Lung (tissue), 12 donors: ENCODE data around the gene CACNA1C. TPM values are rescaled to one million over a fixed set of nuclear protein-coding genes. Genes with fewer than 3 reads are reported as not detected.
"Not testable (repeated sequence)": the region's sequence is repeated elsewhere in the genome, so short reads cannot be mapped to it uniquely, and the experiment has no call there.

Experiments
- ATAC-seq: fragments of 200-7000 bp; cut with Tn5 transposase; one replicate; pipeline ENCODE4 v1.9.1; 2020; ENCODE audit warnings: moderate number of reproducible peaks; ENCODE audit not compliant: insufficient read depth, low FRiP score
- DNase-seq, 3 donors: peaks; one replicate each; pipeline ENCODE4 v3.0.0-alpha.2; 2013 to 2017
- H3K27ac ChIP-seq, 2 donors: one replicate each; pipeline ENCODE4 v1.5.1; 2013; ENCODE audit warnings: mild to moderate bottlenecking in 2 of 2, moderate library complexity in 2 of 2, control low read depth in 1 of 2, inconsistent platforms in 1 of 2, low read depth in 1 of 2, low read length in 1 of 2
- H3K27me3 ChIP-seq, 3 donors: one replicate each; pipeline ENCODE4 v1.5.1; 2013; ENCODE audit warnings: low read length in 2 of 3; ENCODE audit not compliant: control insufficient read depth in 3 of 3, insufficient read depth in 3 of 3
- H3K36me3 ChIP-seq, 4 donors: one replicate each; pipeline ENCODE4 v1.5.1; 2013; ENCODE audit warnings: low read length in 4 of 4, mild to moderate bottlenecking in 1 of 4, moderate library complexity in 1 of 4; ENCODE audit not compliant: control insufficient read depth in 4 of 4, insufficient read depth in 4 of 4
- H3K4me1 ChIP-seq, 5 donors: one replicate each; pipeline ENCODE4 v1.5.1; 2013; ENCODE audit warnings: low read length in 5 of 5, mild to moderate bottlenecking in 2 of 5, moderate library complexity in 1 of 5; ENCODE audit not compliant: control insufficient read depth in 5 of 5, insufficient read depth in 5 of 5
- H3K4me3 ChIP-seq: one replicate; pipeline ENCODE4 v1.5.1; 2013; ENCODE audit warnings: mild to moderate bottlenecking, control low read depth, moderate library complexity
- H3K9ac ChIP-seq, 2 donors: one replicate each; pipeline ENCODE4 v1.5.1; 2013; ENCODE audit warnings: low read length in 2 of 2, control low read depth in 1 of 2; ENCODE audit not compliant: insufficient read depth in 1 of 2
- H3K9me3 ChIP-seq, 4 donors: one replicate each; pipeline ENCODE4 v1.5.1; 2013; ENCODE audit warnings: low read length in 3 of 4, mild to moderate bottlenecking in 1 of 4, moderate library complexity in 1 of 4; ENCODE audit not compliant: control insufficient read depth in 4 of 4, insufficient read depth in 3 of 4
- CTCF ChIP-seq: IDR thresholded peaks from 2 replicates; pipeline ENCODE4 v1.5.1; 2012; ENCODE audit warnings: mild to moderate bottlenecking; ENCODE audit errors: control extremely low read depth, extremely low read depth
- WGBS, 2 donors: extraction: QIAGEN DNeasy Blood & Tissue Kit; methylation state at CpG; one replicate each; pipeline ENCODE4 v1.1.7; 2013; 5-methylcytosine and 5-hydroxymethylcytosine counted together
- polyA plus RNA-seq, 2 donors: library from polyadenylated mRNA; stranded (reverse); fragments of 200-250 nt; gene quantifications; one replicate each; pipeline ENCODE4 v1.2.1, GENCODE V29; 2013
- total RNA-seq, 2 donors: library from RNA; depleted of rRNA in 1 of 2; stranded (reverse); fragments of >200 nt in 1 of 2; gene quantifications; one replicate each; pipeline ENCODE4 v1.2.1, GENCODE V29; 2014 to 2021
- donor health status: control.
- donor health status: control.
- donor health status: Bipolar disorder and iron deficiency.
- donor health status: healthy.
- donor health status: DM: yes; HTN: yes; CAD: no.

The CACNA1C gene
- total and polyA plus RNA-seq, 4 donors, result 3.2 to 17.5 (median 7.5) TPM

- no peak overlapping the region for H3K4me3 ChIP-seq
- H3K4me1 ChIP-seq, result no peaks in the 10 kb centered on the region
- ATAC-seq (no peak), DNase-seq (peak; percentile 22 to 46 (median 43))
- H3K9me3 ChIP-seq, result peaks cover 0 to 2% (median 0%) of the 10 kb centered on the region in 4 donors
- no peaks in the 10 kb centered on the region for H3K36me3 ChIP-seq
- no peak for TF ChIP-seq CTCF
- no peak overlapping the region for H3K27ac ChIP-seq
- WGBS, 2 donors, result 50 to 64% methylated on average over 11 of the region's 11 CpGs
- no peak overlapping the region for H3K9ac ChIP-seq
- peaks cover 0 to 10% (median 2%) of the 10 kb centered on the region in 3 donors for H3K27me3 ChIP-seq
Observed at GRCh38 chr12:2739832-2740641, 687.2 kb downstream of the CACNA1C start.

GRCh38 chr12:2742037-2742436, 689.2 kb downstream of the CACNA1C start:
- not testable (repeated sequence) for H3K27me3 ChIP-seq, H3K9ac ChIP-seq, H3K36me3 ChIP-seq, DNase-seq, H3K4me1 ChIP-seq, H3K27ac ChIP-seq, H3K4me3 ChIP-seq, H3K9me3 ChIP-seq, ATAC-seq
- WGBS, 2 donors, result 68% methylated on average over 8 to 10 of the region's 10 CpGs

GRCh38 chr12:2743478-2743877, 690.7 kb downstream of the CACNA1C start:
- H3K27me3 ChIP-seq, result peaks cover 0 to 3% (median 2%) of the 10 kb centered on the region in 3 donors
- WGBS, 2 donors, result 84 to 97% methylated on average over 6 of the region's 6 CpGs
- no peak for DNase-seq
- no peaks in the 10 kb centered on the region for H3K36me3 ChIP-seq
- no peak overlapping the region for H3K27ac ChIP-seq
- H3K4me1 ChIP-seq, result no peaks in the 10 kb centered on the region
- H3K9ac ChIP-seq, result no peak overlapping the region
- TF ChIP-seq CTCF, result no peak
- ATAC-seq, result no peak
- H3K4me3 ChIP-seq, result no peak overlapping the region
- H3K9me3 ChIP-seq, result peaks cover 0 to 2% (median 0%) of the 10 kb centered on the region in 4 donors

GRCh38 chr12:2745655-2746054, 692.9 kb downstream of the CACNA1C start:
- Histone ChIP-seq H3K27ac (no peak overlapping the region), H3K9me3 (peaks cover 0 to 4% (median 0%) of the 10 kb centered on the region in 4 donors), H3K4me1 (no peaks in the 10 kb centered on the region), H3K27me3 (no peaks in the 10 kb centered on the region), H3K4me3 (no peak overlapping the region), H3K36me3 (no peaks in the 10 kb centered on the region), H3K9ac (no peak overlapping the region)
- no peak for DNase-seq
- no peak for ATAC-seq
- WGBS, 2 donors, result 54 to 70% methylated on average over 2 of the region's 2 CpGs
- TF ChIP-seq CTCF, result no peak

Other genes with a start within 250 kb of the CACNA1C start
- not detected for gene LRTM2, start 232.4 kb upstream of the CACNA1C start, total RNA-seq
- under 1 TPM; 0.01 to 0.06 TPM for gene LRTM2, start 232.4 kb upstream of the CACNA1C start, polyA plus RNA-seq
- 10 to 100 TPM in 1 of 2 donors, 1 to 10 TPM in 1; 1.5 to 12.6 TPM for gene CACNA2D4, start 134.3 kb upstream of the CACNA1C start, total RNA-seq
- gene CACNA2D4, start 134.3 kb upstream of the CACNA1C start, polyA plus RNA-seq, result 10 to 100 TPM in 1 of 2 donors, 1 to 10 TPM in 1; 2.9 to 11.7 TPM
- gene DCP1B, start 48.5 kb upstream of the CACNA1C start, total RNA-seq, result 10 to 100 TPM; 11.0 to 13.2 TPM
- 1 to 10 TPM; 4.2 to 6.4 TPM for gene DCP1B, start 48.5 kb upstream of the CACNA1C start, polyA plus RNA-seq